CD8-positive, alpha-beta memory T cell (primary cell): ENCODE results near the gene VPREB3. TPM values are rescaled to one million over a fixed set of nuclear protein-coding genes. Genes with fewer than 3 reads are reported as not detected.

ENCODE experiments used
- CTCF ChIA-PET: fragments of 350-600 bp; sonication (Branson Sonifier 250); formaldehyde crosslinking; loops from one replicate; lab custom pipeline; 2021; ENCODE audit warnings: antibody characterized with exemption; lab: Charles Lee
- POLR2A ChIA-PET: fragments of 350-600 bp; sonication (Branson Sonifier 250); formaldehyde crosslinking; loops from one replicate; lab custom pipeline; 2021; ENCODE audit warnings: antibody characterized with exemption; lab: Charles Lee
- DNase-seq, 5 donors: peaks; one replicate each; pipeline versions ENCODE4 v3.0.0 to v3.0.0-alpha.2; 2020 to 2022; ENCODE audit warnings: mixed read lengths in 1 of 5
- H3K27ac ChIP-seq: one replicate; pipeline ENCODE4 v1.7.0; 2013; ENCODE audit warnings: low read depth, mild to moderate bottlenecking, low read length, moderate library complexity
- H3K27me3 ChIP-seq: 2 replicates; pipeline ENCODE4 v1.7.0; 2013; ENCODE audit warnings: low read length, mild to moderate bottlenecking; ENCODE audit not compliant: insufficient read depth, poor library complexity, severe bottlenecking
- H3K36me3 ChIP-seq: 2 replicates; pipeline ENCODE4 v1.7.0; 2013; ENCODE audit warnings: mild to moderate bottlenecking, low read length, moderate library complexity; ENCODE audit not compliant: insufficient read depth
- H3K4me1 ChIP-seq: 2 replicates; pipeline ENCODE4 v1.7.0; 2013; ENCODE audit warnings: mild to moderate bottlenecking, low read length, moderate library complexity; ENCODE audit not compliant: insufficient read depth
- H3K4me3 ChIP-seq: 2 replicates; pipeline ENCODE4 v1.7.0; 2013; ENCODE audit warnings: mild to moderate bottlenecking, low read length
- H3K9me3 ChIP-seq: 2 replicates; pipeline ENCODE4 v1.7.0; 2013; ENCODE audit warnings: mild to moderate bottlenecking, low read length
- H3K27ac Mint-ChIP-seq, 8 donors: one replicate each; pipeline ENCODE4 v1.8.0; 2020 to 2021; ENCODE audit warnings: mixed read lengths in 8 of 8, mild to moderate bottlenecking in 6 of 8, inconsistent platforms in 3 of 8, moderate library complexity in 3 of 8
- H3K27me3 Mint-ChIP-seq, 2 donors: one replicate each; pipeline ENCODE4 v1.8.0; 2020 to 2021; ENCODE audit warnings: mixed read lengths in 2 of 2, mild to moderate bottlenecking in 1 of 2, moderate library complexity in 1 of 2
- H3K36me3 Mint-ChIP-seq, 3 donors: one replicate each; pipeline ENCODE4 v1.8.0; 2020 to 2021; ENCODE audit warnings: mixed read lengths in 3 of 3, inconsistent platforms in 1 of 3, mild to moderate bottlenecking in 1 of 3
- H3K4me1 Mint-ChIP-seq, 3 donors: one replicate each; pipeline ENCODE4 v1.8.0; 2020 to 2021; ENCODE audit warnings: mixed read lengths in 3 of 3, inconsistent platforms in 1 of 3, mild to moderate bottlenecking in 1 of 3
- H3K4me3 Mint-ChIP-seq, 7 donors: one replicate each; pipeline ENCODE4 v1.8.0; 2020 to 2021; ENCODE audit warnings: mixed read lengths in 7 of 7, mild to moderate bottlenecking in 6 of 7, moderate library complexity in 4 of 7, inconsistent platforms in 2 of 7
- H3K9me3 Mint-ChIP-seq, 5 donors: one replicate each; pipeline ENCODE4 v1.8.0; 2020 to 2022; ENCODE audit warnings: mixed read lengths in 5 of 5, mild to moderate bottlenecking in 3 of 5, moderate library complexity in 2 of 5, inconsistent platforms in 1 of 5
- polyA plus RNA-seq: library from polyadenylated mRNA; unstranded; fragments of 300-500 nt; fragmentation: Illumina TruSeq; gene quantifications from one replicate; pipeline ENCODE4 v1.2.3, GENCODE V29; 2021
- total RNA-seq, 2 experiments: library from RNA; stranded (reverse); gene quantifications; one replicate each; pipeline ENCODE4 v1.2.3, GENCODE V29; 2021

Gene VPREB3
- total and polyA plus RNA-seq, 3 experiments from 2014 or later: not detected

GRCh38 chr22:23750714-23751440 is 3.3 kb downstream of the VPREB3 start, which contains the start of gene ZNF70:
ZNF70 (minus strand) TSS chr22:23751112; CDS start chr22:23745140, 5,972 bp downstream.
- Histone ChIP-seq H3K4me1 (peaks cover 7% of the 10 kb centered on the region), H3K36me3 (no peaks in the 10 kb centered on the region), H3K4me3 (peak within 1 kb of the TSS; percentile 77), H3K27ac (peak within 1 kb of the TSS; percentile 67), H3K9me3 (no peaks in the 10 kb centered on the region), H3K27me3 (no peaks in the 10 kb centered on the region)
- Mint-ChIP-seq H3K36me3 (peaks cover 0 to 5% (median under 1%) of the 10 kb centered on the region in 3 donors), H3K4me1 (peaks cover 11 to 18% (median 18%) of the 10 kb centered on the region in 3 donors), H3K9me3 (no peaks in the 10 kb centered on the region), H3K27ac (peak within 1 kb of the TSS; percentile 61 to 95 (median 84)), H3K4me3 (peak within 1 kb of the TSS; percentile 78 to 92 (median 80)), H3K27me3 (no peaks in the 10 kb centered on the region)
- POLR2A ChIA-PET: interaction anchor here (0.5 to 1.0 kb wide), 6 partner anchors 12 to 1246 kb away, joined by 3 to 5 read pairs (median 3); partner anchors contain the start of gene DRICH1
- CTCF ChIA-PET: interaction anchor here (1.3 to 1.8 kb wide), 4 partner anchors 9 to 20 kb away, joined by 5 to 7 read pairs (median 6); partner anchors contain the start of gene C22orf15
- peak; percentile 79 to 90 (median 86) for DNase-seq

DNA sequence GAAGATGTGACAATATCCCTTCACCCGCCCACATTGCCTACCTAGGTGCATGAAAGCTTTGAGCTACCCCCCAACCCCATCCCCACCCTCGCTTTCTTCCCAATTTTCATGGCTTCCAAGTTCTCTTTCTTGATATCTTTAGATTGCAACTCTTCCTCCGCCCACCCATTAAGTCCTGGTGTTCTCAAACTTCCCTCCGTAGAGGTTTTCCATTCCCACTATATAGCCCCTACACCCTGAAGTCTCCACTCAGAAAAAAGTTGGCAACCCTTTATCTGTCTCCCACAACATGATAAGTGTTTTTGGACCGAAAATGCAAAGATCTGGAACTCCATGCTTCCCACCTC is 3.9 kb downstream of the VPREB3 start:
- POLR2A ChIA-PET: interaction anchor here (0.5 to 0.7 kb wide), 5 partner anchors 13 to 1246 kb away, joined by 3 to 5 read pairs (median 3); partner anchors contain the start of gene DRICH1
- H3K27ac ChIP-seq: peak overlapping the region; percentile 48
- H3K27me3 ChIP-seq: no peaks in the 10 kb centered on the region
- Mint-ChIP-seq H3K27ac (peak overlapping the region; percentile 61 to 95 (median 83)), H3K9me3 (no peaks in the 10 kb centered on the region), H3K27me3 (no peaks in the 10 kb centered on the region), H3K4me3 (peak overlapping the region; percentile 78 to 92 (median 80)), H3K4me1 (peaks cover 12 to 21% (median 20%) of the 10 kb centered on the region in 3 donors), H3K36me3 (peaks cover 0 to 5% (median 2%) of the 10 kb centered on the region in 3 donors)
- peaks cover 7% of the 10 kb centered on the region for H3K4me1 ChIP-seq
- no peak for DNase-seq
- no peaks in the 10 kb centered on the region for H3K9me3 ChIP-seq
- no peaks in the 10 kb centered on the region for H3K36me3 ChIP-seq
- CTCF ChIA-PET: interaction anchor here (1.3 to 1.8 kb wide), 4 partner anchors 9 to 20 kb away, joined by 5 to 7 read pairs (median 6); partner anchors contain the start of gene C22orf15
- H3K4me3 ChIP-seq: peak overlapping the region; percentile 74

- peak overlapping the region; percentile 74 for H3K4me3 ChIP-seq
- H3K27ac Mint-ChIP-seq: peak overlapping the region in 4 of 8 donors; percentile 70 to 89 (median 83)
- no peaks in the 10 kb centered on the region for H3K9me3 ChIP-seq
- peaks cover 7% of the 10 kb centered on the region for H3K4me1 ChIP-seq
- ChIA-PET POLR2A (no interaction called here), CTCF (interaction anchor here (1.3 to 1.8 kb wide), 3 partner anchors 10 to 21 kb away, joined by 5 to 7 read pairs (median 5); no protein-coding TSS in a partner anchor)
- no peak for DNase-seq
- peaks cover 0 to 3% (median 0%) of the 10 kb centered on the region in 5 donors for H3K9me3 Mint-ChIP-seq
- peak overlapping the region; percentile 48 for H3K27ac ChIP-seq
- no peaks in the 10 kb centered on the region for H3K27me3 ChIP-seq
- H3K27me3 Mint-ChIP-seq: no peaks in the 10 kb centered on the region
- H3K4me3 Mint-ChIP-seq: peak overlapping the region; percentile 78 to 92 (median 80)
- H3K36me3 ChIP-seq: peaks cover under 1% of the 10 kb centered on the region
- peaks cover 15 to 26% (median 24%) of the 10 kb centered on the region in 3 donors for H3K4me1 Mint-ChIP-seq
- H3K36me3 Mint-ChIP-seq: peaks cover 4 to 9% (median 6%) of the 10 kb centered on the region in 3 donors
Observed at GRCh38 chr22:23749841-23750301, 4.4 kb downstream of the VPREB3 start.

GRCh38 chr22:23745791-23746190 is 8.4 kb downstream of the VPREB3 start:
- Mint-ChIP-seq H3K4me1 (peaks cover 14 to 21% (median 17%) of the 10 kb centered on the region in 3 donors), H3K27me3 (no peaks in the 10 kb centered on the region), H3K27ac (peak overlapping the region in 3 of 8 donors; percentile 38 to 82 (median 68)), H3K4me3 (peak overlapping the region in 1 of 7 donors; percentile 49), H3K9me3 (peaks cover 2 to 10% (median 7%) of the 10 kb centered on the region in 5 donors), H3K36me3 (peaks cover 20 to 32% (median 23%) of the 10 kb centered on the region in 3 donors)
- no peaks in the 10 kb centered on the region for H3K27me3 ChIP-seq
- H3K9me3 ChIP-seq: no peaks in the 10 kb centered on the region
- no peak overlapping the region for H3K27ac ChIP-seq
- peaks cover 14% of the 10 kb centered on the region for H3K36me3 ChIP-seq
- ChIA-PET POLR2A (no interaction called here), CTCF (no interaction called here)
- H3K4me3 ChIP-seq: no peak overlapping the region
- no peak for DNase-seq
- H3K4me1 ChIP-seq: peaks cover 7% of the 10 kb centered on the region

DNA sequence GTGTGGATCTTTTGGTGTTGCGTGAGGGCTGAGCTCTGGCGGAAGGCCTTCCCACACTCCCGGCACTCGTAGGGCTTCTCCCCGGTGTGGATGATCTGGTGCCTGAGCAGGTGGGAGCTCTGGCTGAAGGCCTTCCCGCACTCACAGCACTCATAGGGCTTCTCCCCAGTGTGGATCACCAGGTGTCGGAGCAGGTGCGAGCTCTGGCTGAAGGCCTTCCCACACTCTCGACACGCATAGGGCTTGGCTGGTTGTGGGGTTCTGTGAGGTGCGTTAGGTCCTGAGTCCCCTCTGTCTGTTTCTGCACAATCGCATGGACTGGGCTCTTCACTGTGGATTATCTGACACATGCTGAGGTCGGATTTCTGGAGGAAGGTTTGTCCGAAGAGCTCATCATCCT is 9.7 kb downstream of the VPREB3 start:
- no peak overlapping the region for H3K27ac Mint-ChIP-seq
- peaks cover 5 to 9% (median 7%) of the 10 kb centered on the region in 3 donors for H3K4me1 Mint-ChIP-seq
- DNase-seq: no peak
- peaks cover 2 to 10% (median 7%) of the 10 kb centered on the region in 5 donors for H3K9me3 Mint-ChIP-seq
- ChIA-PET CTCF (no interaction called here), POLR2A (no interaction called here)
- Histone ChIP-seq H3K4me1 (no peaks in the 10 kb centered on the region), H3K36me3 (peaks cover 14% of the 10 kb centered on the region), H3K27me3 (no peaks in the 10 kb centered on the region), H3K27ac (no peak overlapping the region), H3K9me3 (no peaks in the 10 kb centered on the region), H3K4me3 (no peak overlapping the region)
- peaks cover 20 to 32% (median 20%) of the 10 kb centered on the region in 3 donors for H3K36me3 Mint-ChIP-seq
- H3K27me3 Mint-ChIP-seq: no peaks in the 10 kb centered on the region
- no peak overlapping the region for H3K4me3 Mint-ChIP-seq

GRCh38 chr22:23744001-23744400 is 10.2 kb downstream of the VPREB3 start:
- Histone ChIP-seq H3K4me3 (no peak overlapping the region), H3K36me3 (peaks cover 14% of the 10 kb centered on the region), H3K27ac (no peak overlapping the region), H3K27me3 (no peaks in the 10 kb centered on the region), H3K9me3 (no peaks in the 10 kb centered on the region), H3K4me1 (no peaks in the 10 kb centered on the region)
- CTCF ChIA-PET: no interaction called here
- H3K27me3 Mint-ChIP-seq: no peaks in the 10 kb centered on the region
- peaks cover 5 to 9% (median 7%) of the 10 kb centered on the region in 3 donors for H3K4me1 Mint-ChIP-seq
- POLR2A ChIA-PET: no interaction called here
- peaks cover 2 to 10% (median 7%) of the 10 kb centered on the region in 5 donors for H3K9me3 Mint-ChIP-seq
- peaks cover 20 to 32% (median 20%) of the 10 kb centered on the region in 3 donors for H3K36me3 Mint-ChIP-seq
- no peak overlapping the region for H3K27ac Mint-ChIP-seq
- DNase-seq: no peak
- H3K4me3 Mint-ChIP-seq: no peak overlapping the region

DNA sequence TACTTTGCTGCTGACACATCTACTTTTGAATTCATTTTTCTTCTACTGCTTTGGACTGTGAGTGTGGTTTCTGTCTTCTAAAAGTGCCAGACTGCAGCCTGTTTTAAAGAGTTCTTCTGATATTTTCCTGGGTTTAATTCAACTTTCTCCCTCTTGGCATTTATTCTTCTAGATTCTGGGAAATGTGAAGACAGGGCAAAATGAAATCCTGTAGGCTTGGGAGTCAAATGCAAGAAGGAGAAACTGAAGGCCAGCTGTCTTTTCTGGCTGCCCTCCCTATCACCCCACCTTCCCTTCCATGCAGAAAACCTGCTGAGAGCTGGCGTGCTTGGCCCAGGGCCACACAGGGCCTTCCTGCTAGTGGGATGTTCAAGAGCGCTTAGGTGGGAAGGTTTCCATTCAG is 10.9 kb downstream of the VPREB3 start:
- H3K4me1 ChIP-seq: no peaks in the 10 kb centered on the region
- H3K36me3 ChIP-seq: peaks cover 14% of the 10 kb centered on the region
- no peak overlapping the region for H3K27ac ChIP-seq
- Mint-ChIP-seq H3K4me3 (no peak overlapping the region), H3K4me1 (peaks cover 5 to 9% (median 7%) of the 10 kb centered on the region in 3 donors), H3K36me3 (peaks cover 20 to 32% (median 20%) of the 10 kb centered on the region in 3 donors), H3K27ac (peak overlapping the region in 1 of 8 donors; percentile 81), H3K9me3 (peaks cover 2 to 10% (median 7%) of the 10 kb centered on the region in 5 donors), H3K27me3 (no peaks in the 10 kb centered on the region)
- H3K4me3 ChIP-seq: no peak overlapping the region
- CTCF ChIA-PET: no interaction called here
- DNase-seq: no peak
- POLR2A ChIA-PET: no interaction called here
- H3K27me3 ChIP-seq: no peaks in the 10 kb centered on the region
- no peaks in the 10 kb centered on the region for H3K9me3 ChIP-seq
